Measurements from ENCODE around the gene STK10. TPM values are rescaled to one million over a fixed set of nuclear protein-coding genes. Genes with fewer than 3 reads are reported as not detected.

STK10 gene
- total RNA-seq, 4 donors from 2014 or later = 5.4 to 18.3 (median 5.7) TPM

GRCh38 chr5:172104021-172104420, 84.0 kb downstream of the STK10 start:
- Histone ChIP-seq H3K36me3 (no peaks in the 10 kb centered on the region), H3K27me3 (no peaks in the 10 kb centered on the region), H3K9me3 (no peaks in the 10 kb centered on the region), H3K4me3 (no peak overlapping the region), H3K4me1 (peaks cover 11 to 19% of the 10 kb centered on the region in 2 donors), H3K27ac (no peak overlapping the region)
- ATAC-seq (no peak), DNase-seq (no peak)
- TF ChIP-seq, protein P1, sequence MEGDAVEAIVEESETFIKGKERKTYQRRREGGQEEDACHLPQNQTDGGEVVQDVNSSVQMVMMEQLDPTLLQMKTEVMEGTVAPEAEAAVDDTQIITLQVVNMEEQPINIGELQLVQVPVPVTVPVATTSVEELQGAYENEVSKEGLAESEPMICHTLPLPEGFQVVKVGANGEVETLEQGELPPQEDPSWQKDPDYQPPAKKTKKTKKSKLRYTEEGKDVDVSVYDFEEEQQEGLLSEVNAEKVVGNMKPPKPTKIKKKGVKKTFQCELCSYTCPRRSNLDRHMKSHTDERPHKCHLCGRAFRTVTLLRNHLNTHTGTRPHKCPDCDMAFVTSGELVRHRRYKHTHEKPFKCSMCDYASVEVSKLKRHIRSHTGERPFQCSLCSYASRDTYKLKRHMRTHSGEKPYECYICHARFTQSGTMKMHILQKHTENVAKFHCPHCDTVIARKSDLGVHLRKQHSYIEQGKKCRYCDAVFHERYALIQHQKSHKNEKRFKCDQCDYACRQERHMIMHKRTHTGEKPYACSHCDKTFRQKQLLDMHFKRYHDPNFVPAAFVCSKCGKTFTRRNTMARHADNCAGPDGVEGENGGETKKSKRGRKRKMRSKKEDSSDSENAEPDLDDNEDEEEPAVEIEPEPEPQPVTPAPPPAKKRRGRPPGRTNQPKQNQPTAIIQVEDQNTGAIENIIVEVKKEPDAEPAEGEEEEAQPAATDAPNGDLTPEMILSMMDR (IDR thresholded peaks at IDR 0.05 in 4 of 5, conservative IDR thresholded peaks at IDR 0.05 in 1 of 5) = no peak
- TF ChIP-seq POLR2A (IDR thresholded peaks at IDR 0.05) = no peak
- in situ Hi-C loops (cut with MboI; ENCODE audit: low sequenced_read_pairs in 4 of 4) = loop anchor here in 2 of 4 donors (10.0 kb wide), 2 partner anchors 91 to 191 kb away; partner anchors contain the start of gene EFCAB9 (in 1 of the 2)
- intact Hi-C loops (cut with DNase I; ENCODE audit: low total_unique reads) = no loop called here

DNA sequence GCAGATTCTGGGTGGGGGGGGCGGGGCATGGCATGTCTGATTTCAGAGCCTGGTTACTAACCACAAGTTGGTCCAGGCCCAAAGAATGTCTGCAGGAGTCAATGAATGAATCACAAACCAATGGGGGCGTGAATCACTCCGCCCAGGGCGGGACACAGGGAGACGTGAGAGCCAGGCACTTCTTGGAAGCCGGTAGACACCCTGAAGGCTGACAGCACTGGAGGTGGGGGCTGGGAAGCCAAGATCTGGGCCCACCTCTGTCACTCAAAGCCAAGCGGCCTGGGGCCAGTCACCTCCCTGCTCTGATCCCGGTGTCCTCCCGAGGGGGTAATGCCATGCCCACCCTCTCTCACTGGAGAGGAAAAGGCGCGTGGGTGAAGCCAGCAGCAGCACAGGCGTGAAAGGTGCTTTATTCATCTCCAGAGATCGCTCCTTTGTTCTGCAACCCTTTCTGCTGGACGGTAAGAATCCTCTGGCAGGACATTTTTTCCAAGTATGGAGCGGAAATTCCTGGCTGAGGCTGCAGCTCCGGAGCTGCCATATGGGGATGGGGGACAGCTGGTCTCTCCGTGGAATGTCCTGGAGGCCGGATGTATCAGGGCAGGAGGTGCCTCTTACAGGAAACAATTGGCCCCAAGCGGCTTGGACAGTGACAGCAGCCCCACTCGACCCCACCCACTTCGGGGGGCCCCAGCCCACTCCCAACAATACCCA, 85.0 kb downstream of the STK10 start:
- in situ Hi-C loops (cut with MboI; ENCODE audit: low sequenced_read_pairs in 4 of 4) (loop anchor here in 2 of 4 donors (10.0 kb wide), 2 partner anchors 92 to 192 kb away; partner anchors contain the start of gene EFCAB9 (in 1 of the 2)), intact Hi-C loops (cut with DNase I; ENCODE audit: low total_unique reads) (no loop called here)
- Histone ChIP-seq H3K36me3 (no peaks in the 10 kb centered on the region), H3K4me1 (peaks cover 11 to 19% of the 10 kb centered on the region in 2 donors), H3K27me3 (no peaks in the 10 kb centered on the region), H3K27ac (no peak overlapping the region), H3K4me3 (no peak overlapping the region), H3K9me3 (no peaks in the 10 kb centered on the region)
- DNase-seq (peak in 1 of 2 donors; percentile 28), ATAC-seq (no peak)
- TF ChIP-seq, protein P1 (IDR thresholded peaks at IDR 0.05 in 4 of 5, conservative IDR thresholded peaks at IDR 0.05 in 1 of 5) = no peak
- no peak for TF ChIP-seq POLR2A (IDR thresholded peaks at IDR 0.05)

DNA sequence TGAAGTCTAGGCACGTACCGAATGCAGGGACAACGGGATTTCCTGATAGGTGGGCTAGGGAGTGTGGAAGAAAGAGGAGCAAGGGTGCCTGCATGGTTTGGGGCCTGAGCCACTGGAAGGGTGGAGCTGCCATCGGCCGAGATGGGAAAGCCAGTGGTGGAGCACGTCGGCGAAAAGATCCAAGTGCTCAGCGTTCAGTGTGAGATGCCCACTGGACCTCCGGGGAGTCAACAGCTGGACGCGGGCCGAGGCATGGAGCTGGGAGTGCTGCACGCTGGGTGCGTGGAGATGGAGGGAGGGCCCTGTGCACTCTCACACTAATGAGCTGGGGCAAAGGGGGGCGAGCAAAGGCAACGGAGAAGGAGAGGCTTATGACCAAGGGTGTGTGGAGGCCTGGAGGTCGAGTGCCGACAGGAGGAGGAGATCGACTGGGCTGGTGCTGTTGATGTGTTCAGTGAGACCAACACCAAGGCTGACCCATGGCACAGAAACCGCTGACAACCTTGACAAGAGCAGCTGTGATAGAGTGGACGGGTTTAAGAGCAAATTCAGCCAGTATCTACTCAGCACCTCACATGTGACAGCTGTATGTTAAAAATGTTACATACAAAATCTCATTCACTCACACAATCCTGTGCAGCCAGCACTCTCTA, 85.7 kb downstream of the STK10 start:
- H3K4me1 ChIP-seq = peaks cover 10 to 13% of the 10 kb centered on the region in 2 donors
- ATAC-seq (no peak), DNase-seq (no peak)
- in situ Hi-C loops (cut with MboI; ENCODE audit: low sequenced_read_pairs in 4 of 4) (loop anchor here in 2 of 4 donors (10.0 kb wide), 2 partner anchors 92 to 192 kb away; partner anchors contain the start of gene EFCAB9 (in 1 of the 2)), intact Hi-C loops (cut with DNase I; ENCODE audit: low total_unique reads) (no loop called here)
- H3K27me3 ChIP-seq = no peaks in the 10 kb centered on the region
- H3K4me3 ChIP-seq = no peak overlapping the region
- no peaks in the 10 kb centered on the region for H3K36me3 ChIP-seq
- no peak for TF ChIP-seq POLR2A (IDR thresholded peaks at IDR 0.05)
- TF ChIP-seq, protein P1 (IDR thresholded peaks at IDR 0.05 in 4 of 5, conservative IDR thresholded peaks at IDR 0.05 in 1 of 5) = no peak
- no peak overlapping the region for H3K27ac ChIP-seq
- H3K9me3 ChIP-seq = no peaks in the 10 kb centered on the region

DNA sequence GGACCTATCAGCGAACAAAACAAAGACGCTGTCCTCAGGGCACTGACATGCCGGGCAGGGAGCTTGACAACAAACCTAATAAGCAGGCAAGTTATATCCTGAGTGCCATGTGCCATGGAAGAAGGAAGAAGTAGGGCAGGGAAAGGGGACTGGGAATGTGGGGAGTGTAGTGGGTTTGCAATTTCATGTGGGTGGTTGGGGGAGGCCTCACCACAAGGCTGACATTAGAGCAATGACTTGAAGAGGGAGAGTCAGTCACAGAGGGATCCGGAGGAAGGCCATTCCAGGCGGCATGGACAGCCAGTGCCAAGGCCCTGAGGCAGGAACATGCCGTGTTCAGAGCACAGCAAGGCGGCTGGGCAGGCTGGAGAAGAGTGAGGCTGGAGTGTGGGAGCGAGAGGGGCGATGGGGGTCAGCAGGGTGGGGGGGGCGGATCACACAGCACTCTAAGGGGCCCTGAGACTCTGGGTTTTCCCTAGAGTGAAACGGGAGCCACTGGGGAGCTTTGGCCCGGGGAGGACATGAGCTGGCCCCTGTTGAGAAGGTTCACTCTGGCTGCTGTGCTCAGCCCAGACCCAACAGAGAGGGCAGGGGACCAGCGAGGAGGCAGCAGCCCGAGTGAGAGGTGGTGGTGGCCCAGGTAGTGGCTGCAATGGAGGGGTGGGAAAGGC, 86.3 kb downstream of the STK10 start:
- no peak for DNase-seq
- Histone ChIP-seq H3K9me3 (no peaks in the 10 kb centered on the region), H3K27me3 (no peaks in the 10 kb centered on the region), H3K4me1 (peaks cover 3 to 8% of the 10 kb centered on the region in 2 donors), H3K27ac (no peak overlapping the region), H3K4me3 (no peak overlapping the region), H3K36me3 (peaks cover 0 to 2% of the 10 kb centered on the region in 2 donors)
- intact Hi-C loops (cut with DNase I; ENCODE audit: low total_unique reads) (no loop called here), in situ Hi-C loops (cut with MboI; ENCODE audit: low sequenced_read_pairs in 4 of 4) (loop anchor here in 2 of 4 donors (10.0 kb wide), 2 partner anchors 93 to 193 kb away; partner anchors contain the start of gene EFCAB9 (in 1 of the 2))
- ATAC-seq = no peak
- TF ChIP-seq, protein P1 (IDR thresholded peaks at IDR 0.05 in 4 of 5, conservative IDR thresholded peaks at IDR 0.05 in 1 of 5) = no peak
- no peak for TF ChIP-seq POLR2A (IDR thresholded peaks at IDR 0.05)
